DND-41 (cell line): ENCODE data around the gene TSHZ3.

Experiments used
- ATAC-seq: fragments of 200-7000 bp; cut with Tn5 transposase; 3 replicates; pipeline ENCODE4 v1.9.1; 2021; ENCODE audit warnings: low read depth; ENCODE audit not compliant: insufficient read depth
- DNase-seq: peaks from one replicate; pipeline ENCODE4 v3.0.0-alpha.2; 2020
- H2AFZ ChIP-seq: 2 replicates; pipeline ENCODE4 v1.6.0; 2012; ENCODE audit warnings: low read depth, low read length
- H3K27ac ChIP-seq: 2 replicates; pipeline ENCODE4 v1.5.1; 2012; ENCODE audit warnings: low read length, inconsistent platforms
- H3K27me3 ChIP-seq: fragments of 200-600 bp; sonication (generic); 2 replicates; pipeline ENCODE4 v1.6.0; 2012; ENCODE audit warnings: low read length, mild to moderate bottlenecking, inconsistent platforms; ENCODE audit not compliant: insufficient read depth, poor library complexity
- H3K36me3 ChIP-seq: 2 replicates; pipeline ENCODE4 v1.5.1; 2012; ENCODE audit warnings: low read length, inconsistent platforms; ENCODE audit not compliant: insufficient read depth
- H3K4me1 ChIP-seq: 2 replicates; pipeline ENCODE4 v1.5.1; 2012; ENCODE audit warnings: mild to moderate bottlenecking, low read length; ENCODE audit not compliant: insufficient read depth
- H3K4me2 ChIP-seq: 2 replicates; pipeline ENCODE4 v1.6.0; 2012; ENCODE audit warnings: mild to moderate bottlenecking, moderate library complexity, low read length, inconsistent platforms; ENCODE audit not compliant: insufficient read depth
- H3K4me3 ChIP-seq, 2 experiments: fragments of 200-600 bp in 1 of 2; shearing (Covaris generic) in 1 of 2; 2 replicates each; pipeline ENCODE4 v1.5.1; 2012 to 2016; ENCODE audit warnings: inconsistent platforms in 2 of 2, low read length in 2 of 2, mild to moderate bottlenecking in 2 of 2, low read depth in 1 of 2, moderate library complexity in 1 of 2
- H3K79me2 ChIP-seq: 2 replicates; pipeline ENCODE4 v1.6.0; 2012; ENCODE audit warnings: low read length, inconsistent platforms; ENCODE audit not compliant: insufficient read depth
- H3K9ac ChIP-seq: 2 replicates; pipeline ENCODE4 v1.6.0; 2012; ENCODE audit warnings: low read depth, mild to moderate bottlenecking, inconsistent platforms, low read length, moderate library complexity
- H3K9me3 ChIP-seq: 2 replicates; pipeline ENCODE4 v1.5.1; 2012; ENCODE audit warnings: low read length, moderate library complexity, mild to moderate bottlenecking, inconsistent platforms; ENCODE audit not compliant: insufficient read depth, severe bottlenecking
- H4K20me1 ChIP-seq: 2 replicates; pipeline ENCODE4 v1.6.0; 2012; ENCODE audit warnings: low read length; ENCODE audit not compliant: insufficient read depth
- CTCF ChIP-seq: IDR thresholded peaks from 2 replicates; pipeline ENCODE4 v1.5.1; 2012; ENCODE audit warnings: borderline replicate concordance, low read length, moderate library complexity, mild to moderate bottlenecking; ENCODE audit not compliant: poor library complexity, severe bottlenecking; ENCODE audit errors: extremely low read depth
- EZH2 ChIP-seq: IDR thresholded peaks from 3 replicates; pipeline ENCODE4 v1.6.1; 2012; ENCODE audit warnings: borderline replicate concordance, low read depth, mild to moderate bottlenecking, moderate library complexity, low read length, inconsistent platforms; ENCODE audit not compliant: severe bottlenecking

Gene TSHZ3

GRCh38 chr19:31364963-31365362 lies 15.7 kb upstream of the TSHZ3 start:
- ATAC-seq (no peak), DNase-seq (no peak)
- H3K4me1 ChIP-seq: no peaks in the 10 kb centered on the region
- TF ChIP-seq EZH2 (no peak), CTCF (no peak)
- no peaks in the 10 kb centered on the region for H3K79me2 ChIP-seq
- H3K27me3 ChIP-seq: no peaks in the 10 kb centered on the region
- H3K27ac ChIP-seq: no peak overlapping the region
- H4K20me1 ChIP-seq: 0 out of 2 replicates have a peak, but pooled peaks cover 3% of the 10 kb centered on the region
- no peaks in the 10 kb centered on the region for H3K9me3 ChIP-seq
- no peak overlapping the region for H3K4me2 ChIP-seq
- no peaks in the 10 kb centered on the region for H3K36me3 ChIP-seq
- no peak overlapping the region for H3K9ac ChIP-seq
- H2AFZ ChIP-seq: no peak overlapping the region
- H3K4me3 ChIP-seq: no peak overlapping the region

GRCh38 chr19:31361728-31362127 lies 12.5 kb upstream of the TSHZ3 start:
- Histone ChIP-seq H3K4me1 (no peaks in the 10 kb centered on the region), H2AFZ (no peak overlapping the region), H3K27me3 (no peaks in the 10 kb centered on the region), H3K4me3 (no peak overlapping the region), H3K4me2 (no peak overlapping the region), H3K27ac (no peak overlapping the region), H3K79me2 (no peaks in the 10 kb centered on the region), H3K9me3 (no peaks in the 10 kb centered on the region), H4K20me1 (0 out of 2 replicates have a peak, but pooled peaks cover 3% of the 10 kb centered on the region), H3K9ac (no peak overlapping the region), H3K36me3 (no peaks in the 10 kb centered on the region)
- DNase-seq: no peak
- TF ChIP-seq EZH2 (no peak), CTCF (no peak)
- no peak for ATAC-seq

- no peak overlapping the region for H3K27ac ChIP-seq
- H3K9ac ChIP-seq: no peak overlapping the region
- H3K4me3 ChIP-seq: no peak overlapping the region
- H3K9me3 ChIP-seq: no peaks in the 10 kb centered on the region
- H4K20me1 ChIP-seq: peaks cover 6% of the 10 kb centered on the region; the same call in 1 of the 2 replicates
- no peaks in the 10 kb centered on the region for H3K36me3 ChIP-seq
- DNase-seq (no peak), ATAC-seq (no peak)
- peaks cover 7% of the 10 kb centered on the region for H3K27me3 ChIP-seq
- no peak overlapping the region for H2AFZ ChIP-seq
- no peak for TF ChIP-seq CTCF
- no peak for TF ChIP-seq EZH2
- H3K4me2 ChIP-seq: no peak overlapping the region
- no peaks in the 10 kb centered on the region for H3K4me1 ChIP-seq
- H3K79me2 ChIP-seq: no peaks in the 10 kb centered on the region
Observed at GRCh38 chr19:31357315-31357673, 8.1 kb upstream of the TSHZ3 start.
